Calu3 (cell line): ENCODE results near the gene NTRK1. TPM values are rescaled to one million over a fixed set of nuclear protein-coding genes. Genes with fewer than 3 reads are reported as not detected.

Experiments used
- BruUV-seq: library from RNA; stranded (reverse); fragments of 400-500 nt; replicated peaks from 2 replicates; lab custom pipeline; 2021; lab: Mats Ljungman, UMichigan
- CTCF ChIA-PET: fragments of 300-600 bp; sonication (Branson Sonifier 250); formaldehyde crosslinking; loops from one replicate; lab custom pipeline; 2022; ENCODE audit warnings: antibody characterized with exemption; lab: Charles Lee
- DNase-seq: peaks from one replicate; pipeline ENCODE4 v3.0.0; 2022
- H3K27ac Mint-ChIP-seq: one replicate; pipeline ENCODE4 v1.8.0; 2022; ENCODE audit warnings: mixed read lengths; ENCODE audit not compliant: unreplicated experiment
- H3K27me3 Mint-ChIP-seq: one replicate; pipeline ENCODE4 v1.8.0; 2022; ENCODE audit warnings: mixed read lengths; ENCODE audit not compliant: unreplicated experiment
- H3K36me3 Mint-ChIP-seq: one replicate; pipeline ENCODE4 v1.8.0; 2022; ENCODE audit warnings: mild to moderate bottlenecking, moderate library complexity, mixed read lengths; ENCODE audit not compliant: insufficient read depth, unreplicated experiment
- H3K4me1 Mint-ChIP-seq: one replicate; pipeline ENCODE4 v1.8.0; 2022; ENCODE audit warnings: mild to moderate bottlenecking, low read depth, mixed read lengths; ENCODE audit not compliant: unreplicated experiment
- H3K4me3 Mint-ChIP-seq: one replicate; pipeline ENCODE4 v1.8.0; 2022; ENCODE audit warnings: mild to moderate bottlenecking, low read depth, moderate library complexity, mixed read lengths; ENCODE audit not compliant: unreplicated experiment
- H3K9me3 Mint-ChIP-seq: one replicate; pipeline ENCODE4 v1.8.0; 2022; ENCODE audit warnings: low read depth, mixed read lengths; ENCODE audit not compliant: unreplicated experiment
- intact Hi-C: fragments of 100-400 bp; cut with micrococcal nuclease; formaldehyde crosslinking; loops from one replicate; pipeline ENCODE4 v1.10.0; 2022; ENCODE audit not compliant: unreplicated experiment
- total RNA-seq: library from RNA; stranded (reverse); gene quantifications from 2 replicates; pipeline ENCODE4 v1.2.3, GENCODE V29; 2022
- TF ChIP-seq, protein P1 (sequence below): fragments of 200-600 bp; IDR thresholded peaks from one replicate; pipeline ENCODE4 v1.8.0; 2022; ENCODE audit warnings: antibody characterized with exemption; ENCODE audit not compliant: unreplicated experiment

Gene NTRK1
- total RNA-seq, 1 experiment from 2014 or later = not detected

DNA sequence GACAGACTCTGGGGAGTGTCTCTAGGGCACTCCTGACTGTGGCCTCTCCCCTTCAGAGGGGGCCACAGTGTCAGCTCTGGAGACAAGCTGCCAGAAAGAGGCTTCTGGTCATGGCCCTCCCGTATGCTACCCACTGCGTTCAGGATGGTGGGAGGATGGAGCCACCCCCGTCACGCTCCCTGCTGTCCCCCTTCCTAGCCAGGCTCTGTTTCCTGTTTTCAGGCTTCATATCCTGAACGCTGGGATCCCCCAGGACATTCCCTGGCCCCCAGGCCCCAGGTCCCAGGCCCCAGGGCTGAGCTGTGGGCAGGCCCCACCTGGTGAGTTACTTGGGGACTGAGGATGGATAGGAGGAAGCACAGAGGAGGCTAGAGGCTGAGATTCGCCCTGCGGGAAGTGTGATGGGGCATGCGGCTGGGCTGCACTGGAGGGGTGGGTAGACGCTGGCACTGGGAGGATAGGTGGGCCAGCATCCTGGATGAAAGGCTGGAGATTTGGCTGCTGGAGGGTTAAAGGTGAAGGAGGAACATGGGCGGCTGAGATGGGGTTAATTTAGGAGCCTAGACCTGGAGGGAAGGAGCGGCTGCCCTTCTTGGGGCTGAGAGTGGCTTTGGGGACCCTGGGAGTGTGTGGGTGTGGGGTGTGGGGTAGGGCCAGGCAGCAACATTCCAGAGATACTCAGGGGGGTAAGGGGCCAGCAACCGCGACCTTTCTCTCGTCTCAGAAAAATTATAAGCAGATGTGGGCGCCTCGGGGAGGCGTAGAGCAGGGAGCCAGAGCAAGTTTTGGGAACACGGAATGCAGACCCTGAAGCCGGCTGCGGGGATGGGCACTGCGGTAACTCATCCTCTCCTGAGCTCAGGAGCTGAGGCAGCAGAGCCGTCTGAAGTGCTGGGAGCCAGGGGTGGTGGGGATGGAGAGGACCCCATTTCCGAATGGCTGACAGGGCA, 41.6 kb downstream of the NTRK1 start:
- Mint-ChIP-seq H3K9me3 (no peaks in the 10 kb centered on the region), H3K27ac (no peak overlapping the region), H3K27me3 (peaks cover 86% of the 10 kb centered on the region), H3K36me3 (peaks cover 2% of the 10 kb centered on the region), H3K4me1 (peaks cover 14% of the 10 kb centered on the region), H3K4me3 (no peak overlapping the region)
- intact Hi-C loops = no loop called here
- TF ChIP-seq, protein P1, sequence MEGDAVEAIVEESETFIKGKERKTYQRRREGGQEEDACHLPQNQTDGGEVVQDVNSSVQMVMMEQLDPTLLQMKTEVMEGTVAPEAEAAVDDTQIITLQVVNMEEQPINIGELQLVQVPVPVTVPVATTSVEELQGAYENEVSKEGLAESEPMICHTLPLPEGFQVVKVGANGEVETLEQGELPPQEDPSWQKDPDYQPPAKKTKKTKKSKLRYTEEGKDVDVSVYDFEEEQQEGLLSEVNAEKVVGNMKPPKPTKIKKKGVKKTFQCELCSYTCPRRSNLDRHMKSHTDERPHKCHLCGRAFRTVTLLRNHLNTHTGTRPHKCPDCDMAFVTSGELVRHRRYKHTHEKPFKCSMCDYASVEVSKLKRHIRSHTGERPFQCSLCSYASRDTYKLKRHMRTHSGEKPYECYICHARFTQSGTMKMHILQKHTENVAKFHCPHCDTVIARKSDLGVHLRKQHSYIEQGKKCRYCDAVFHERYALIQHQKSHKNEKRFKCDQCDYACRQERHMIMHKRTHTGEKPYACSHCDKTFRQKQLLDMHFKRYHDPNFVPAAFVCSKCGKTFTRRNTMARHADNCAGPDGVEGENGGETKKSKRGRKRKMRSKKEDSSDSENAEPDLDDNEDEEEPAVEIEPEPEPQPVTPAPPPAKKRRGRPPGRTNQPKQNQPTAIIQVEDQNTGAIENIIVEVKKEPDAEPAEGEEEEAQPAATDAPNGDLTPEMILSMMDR = no peak
- BruUV-seq = no TSS peak
- CTCF ChIA-PET = no interaction called here
- DNase-seq = no peak

DNA sequence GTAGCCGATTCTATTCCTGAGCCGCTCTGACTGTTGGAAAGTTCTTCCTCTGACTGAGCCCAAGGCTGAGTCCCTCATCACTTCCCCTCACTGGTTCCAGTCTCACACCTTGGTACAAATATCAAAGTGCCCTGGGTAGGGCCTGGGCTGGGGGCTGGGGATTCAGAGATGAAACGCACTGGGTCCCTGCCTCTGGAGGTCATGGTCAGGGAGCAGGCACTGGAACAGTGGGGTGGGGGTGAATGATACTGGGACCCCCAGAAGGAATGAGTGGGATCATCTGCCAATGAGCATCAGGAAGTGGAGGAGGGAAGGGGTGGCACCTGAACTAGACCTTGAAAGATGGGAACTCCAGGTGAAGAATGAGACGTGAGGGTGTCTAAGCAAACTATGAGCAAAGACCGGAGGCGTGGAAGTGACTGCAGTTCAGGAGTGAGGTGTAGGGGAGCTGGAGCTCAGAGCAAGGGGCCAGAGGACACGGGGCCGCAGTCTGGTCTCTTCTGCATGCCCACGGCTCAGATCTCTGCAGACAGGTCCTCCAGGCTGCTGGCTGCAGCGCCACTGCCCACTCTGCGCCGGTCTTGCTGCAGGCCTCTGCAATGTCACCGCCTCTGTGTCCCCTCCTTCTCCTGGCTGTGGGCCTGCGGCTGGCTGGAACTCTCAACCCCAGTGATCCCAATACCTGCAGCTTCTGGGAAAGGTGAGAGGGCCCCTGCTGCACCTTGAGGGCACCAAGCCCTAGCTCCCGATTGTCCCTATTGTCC, 42.8 kb downstream of the NTRK1 start:
- DNase-seq = no peak
- H3K27ac Mint-ChIP-seq = no peak overlapping the region
- H3K27me3 Mint-ChIP-seq = peaks cover 77% of the 10 kb centered on the region
- H3K4me3 Mint-ChIP-seq = no peak overlapping the region
- CTCF ChIA-PET = interaction anchor here (0.6 to 1.3 kb wide), 3 partner anchors 23 to 1752 kb away, joined by 3 to 12 read pairs (median 5); no protein-coding TSS in a partner anchor
- H3K9me3 Mint-ChIP-seq = no peaks in the 10 kb centered on the region
- TF ChIP-seq, protein P1 = no peak
- H3K4me1 Mint-ChIP-seq = peaks cover 10% of the 10 kb centered on the region
- intact Hi-C loops = no loop called here
- BruUV-seq = no TSS peak
- peaks cover 10% of the 10 kb centered on the region for H3K36me3 Mint-ChIP-seq

DNA sequence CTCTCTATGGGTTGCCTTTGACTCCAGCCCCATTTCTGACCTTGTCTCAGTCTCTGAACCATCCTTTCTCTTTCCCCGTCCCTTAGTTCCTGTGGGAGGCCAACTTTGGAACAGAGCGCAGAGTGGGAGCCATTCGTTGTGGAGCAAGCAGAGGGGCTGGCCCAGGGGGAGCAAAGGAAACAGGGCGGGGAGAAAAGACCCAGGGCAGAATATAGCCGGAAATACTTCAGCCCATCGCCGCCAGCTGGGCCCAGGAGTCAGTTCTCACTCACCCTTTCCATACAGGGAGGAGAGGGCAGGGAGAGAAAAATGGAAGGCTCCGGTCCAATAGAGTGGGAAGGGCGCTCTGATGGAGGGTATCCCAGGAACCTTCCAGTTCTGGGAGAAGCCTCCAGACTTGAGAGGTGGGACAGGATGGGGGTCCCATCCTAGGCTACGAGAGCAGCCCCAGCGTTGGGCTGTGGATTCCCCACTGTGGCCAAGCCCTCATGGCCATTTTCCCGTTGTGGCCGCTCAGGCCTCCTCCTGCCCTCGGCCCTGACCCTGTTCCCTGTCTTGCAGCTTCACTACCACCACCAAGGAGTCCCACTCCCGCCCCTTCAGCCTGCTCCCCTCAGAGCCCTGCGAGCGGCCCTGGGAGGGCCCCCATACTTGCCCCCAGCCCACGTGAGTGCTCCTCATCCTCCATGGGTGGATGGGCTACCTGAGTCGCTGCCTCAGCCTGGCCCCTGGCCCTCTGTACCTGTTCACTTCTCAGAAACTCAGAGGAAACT, 43.7 kb downstream of the NTRK1 start:
- Mint-ChIP-seq H3K27me3 (peaks cover 77% of the 10 kb centered on the region), H3K4me3 (no peak overlapping the region), H3K36me3 (peaks cover 10% of the 10 kb centered on the region), H3K27ac (no peak overlapping the region), H3K4me1 (peaks cover 10% of the 10 kb centered on the region), H3K9me3 (no peaks in the 10 kb centered on the region)
- intact Hi-C loops = no loop called here
- no TSS peak for BruUV-seq
- DNase-seq = no peak
- CTCF ChIA-PET = interaction anchor here (0.6 to 1.3 kb wide), 3 partner anchors 22 to 1753 kb away, joined by 3 to 12 read pairs (median 5); no protein-coding TSS in a partner anchor
- TF ChIP-seq, protein P1 = no peak

DNA sequence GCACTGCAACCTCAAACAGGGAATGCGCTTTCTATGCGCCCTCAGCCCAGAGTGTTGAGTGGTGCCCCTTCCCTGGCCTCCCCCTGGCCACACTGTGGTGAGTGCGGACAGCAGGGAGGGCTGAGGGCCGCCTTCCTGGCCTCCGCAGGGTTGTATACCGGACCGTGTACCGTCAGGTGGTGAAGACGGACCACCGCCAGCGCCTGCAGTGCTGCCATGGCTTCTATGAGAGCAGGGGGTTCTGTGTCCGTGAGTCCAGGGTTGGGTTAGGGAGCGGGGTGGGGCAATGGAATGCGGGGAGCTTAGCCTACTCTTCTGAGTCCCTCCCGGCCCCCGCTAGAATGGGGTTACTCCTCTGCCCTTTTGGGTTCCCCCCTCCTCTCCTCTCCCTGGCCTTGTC, 44.5 kb downstream of the NTRK1 start:
- no peak overlapping the region for H3K4me3 Mint-ChIP-seq
- H3K27me3 Mint-ChIP-seq = peaks cover 74% of the 10 kb centered on the region
- H3K36me3 Mint-ChIP-seq = peaks cover 10% of the 10 kb centered on the region
- intact Hi-C loops = no loop called here
- no peak for DNase-seq
- H3K4me1 Mint-ChIP-seq = peaks cover 10% of the 10 kb centered on the region
- H3K27ac Mint-ChIP-seq = no peak overlapping the region
- TF ChIP-seq, protein P1 = no peak
- no peaks in the 10 kb centered on the region for H3K9me3 Mint-ChIP-seq
- BruUV-seq = no TSS peak
- CTCF ChIA-PET = no interaction called here
